EH (cell line): ENCODE results near the gene LY6G6D.

Experiments
- DNase-seq: peaks from one replicate; pipeline ENCODE4 v3.0.0-alpha.2; 2015; ENCODE audit warnings: low read depth

LY6G6D gene

DNA sequence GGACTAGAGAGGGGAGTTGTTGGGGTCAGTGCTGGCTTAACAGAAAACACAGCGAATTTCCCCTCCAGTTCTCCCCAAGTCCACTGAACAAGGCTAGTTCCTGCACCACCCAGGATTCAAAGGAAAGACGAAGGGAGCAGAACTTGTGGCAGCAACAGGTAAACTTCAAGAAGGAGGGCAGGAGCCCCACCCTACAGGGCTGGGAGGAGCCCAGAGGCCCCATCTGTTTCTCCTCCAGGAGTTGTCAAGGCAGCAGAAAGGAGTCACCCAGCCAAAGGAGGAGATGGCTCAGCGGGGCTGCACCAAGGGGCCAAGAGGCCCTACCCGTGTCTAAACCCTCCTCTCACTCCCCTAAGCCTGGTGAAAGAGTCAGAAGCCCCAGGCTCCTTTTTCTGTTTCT is 49.0 kb downstream of the LY6G6D start:
- no peak for DNase-seq

DNA sequence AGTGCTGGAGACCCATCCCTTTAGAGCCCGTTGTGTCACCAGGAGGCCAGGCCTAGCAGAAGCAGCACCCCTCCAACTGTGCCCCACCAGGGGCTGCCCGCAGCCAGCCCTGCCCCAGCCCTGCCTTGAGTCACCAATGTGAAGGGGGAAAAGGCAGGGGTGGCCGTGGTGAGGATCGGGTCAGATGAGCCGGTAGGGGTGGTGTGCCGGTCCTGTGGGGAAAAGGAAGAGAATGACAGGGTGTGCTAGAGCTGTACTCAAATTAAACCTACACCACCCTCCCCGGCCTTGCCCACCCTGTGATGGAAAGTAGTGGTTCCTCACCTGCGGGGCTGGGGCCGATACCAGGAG is 50.4 kb downstream of the LY6G6D start:
- no peak for DNase-seq

DNA sequence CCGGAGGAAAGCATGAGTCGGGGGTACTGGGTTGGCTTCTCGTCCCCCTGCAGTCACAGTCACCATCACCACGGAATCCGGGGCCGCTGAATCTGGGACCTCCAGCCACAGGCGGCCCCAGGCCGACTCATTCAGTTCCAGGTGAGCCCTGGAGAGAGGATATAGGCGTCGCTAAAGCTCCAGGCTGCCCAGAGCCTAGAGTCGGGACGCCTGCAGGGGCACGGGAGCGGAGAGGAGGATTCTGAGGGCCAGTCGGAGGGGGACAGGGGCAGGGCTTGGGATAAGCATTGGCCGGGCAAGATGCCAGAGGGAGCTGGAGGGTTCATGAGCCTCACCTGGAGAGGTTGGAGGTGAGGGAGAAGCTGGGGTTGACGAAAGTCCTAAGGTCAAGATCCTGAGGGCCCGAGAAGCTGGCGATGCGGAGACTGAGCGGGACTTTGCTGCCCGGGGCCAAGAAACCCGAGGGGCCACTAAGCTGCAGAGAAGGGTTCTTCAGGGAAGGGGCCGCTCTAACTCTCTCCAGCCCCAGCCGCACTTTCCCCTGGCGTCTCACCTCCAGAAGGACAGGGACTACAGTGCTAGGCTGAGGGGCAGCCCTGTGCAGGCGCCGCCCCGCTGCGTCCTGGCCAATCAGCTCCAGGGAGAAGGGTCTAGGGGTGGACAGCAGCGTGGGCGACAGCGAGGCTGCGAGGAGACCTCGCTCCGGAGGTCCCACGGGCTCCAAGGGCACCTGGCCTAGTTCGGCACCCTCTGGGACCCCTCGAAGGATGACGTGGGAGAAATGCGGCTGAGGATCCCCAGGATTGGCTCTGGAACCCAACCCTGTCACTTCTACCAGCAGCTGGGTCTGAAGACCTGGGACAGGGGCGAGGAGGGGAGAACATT is 51.0 kb downstream of the LY6G6D start:
- peak; percentile 40 for DNase-seq

DNA sequence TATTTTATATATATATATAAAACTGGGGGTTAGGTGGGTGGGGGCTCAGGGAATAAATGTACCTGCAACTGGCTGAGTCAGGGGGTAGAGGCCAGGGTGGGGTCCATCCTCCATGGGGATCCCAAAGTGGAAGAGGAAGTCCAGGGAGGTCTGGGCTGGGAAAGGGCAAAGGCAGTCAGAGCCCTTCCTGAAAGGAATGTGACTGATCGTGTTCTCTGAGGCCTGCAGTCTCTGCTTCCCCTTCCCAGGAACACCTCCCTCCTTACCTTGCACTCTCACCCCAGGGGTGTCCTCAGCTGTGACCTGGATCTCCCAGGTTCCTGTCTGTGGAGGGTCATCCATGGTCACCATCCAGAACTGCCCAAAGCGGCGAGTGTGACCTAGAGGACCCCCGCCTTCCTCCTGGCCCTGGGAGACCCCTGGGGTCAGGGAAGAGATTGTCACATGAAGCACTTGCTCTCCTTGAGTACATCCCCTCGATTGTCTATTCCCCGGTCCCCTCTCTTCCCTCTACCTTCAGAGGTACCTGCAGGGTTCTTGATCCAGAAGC is 52.0 kb downstream of the LY6G6D start:
- DNase-seq, result no peak
